PFSK-1 (cell line): ENCODE measurements around the gene MAPK1.

Source experiments
- FOXP2 ChIP-seq: optimal IDR thresholded peaks from 2 replicates; pipeline ENCODE3; 2011; ENCODE audit warnings: borderline replicate concordance, control low read depth, inconsistent platforms; ENCODE audit not compliant: insufficient read depth; ENCODE audit errors: extremely low read length, extremely low read depth
- POLR2AphosphoS5 ChIP-seq: IDR thresholded peaks from 2 replicates; pipeline ENCODE4 v1.6.1; 2012; ENCODE audit warnings: low read depth, mild to moderate bottlenecking, control low read depth, low read length, moderate library complexity
- SIN3A ChIP-seq: IDR thresholded peaks from 2 replicates; pipeline ENCODE4 v1.6.1; 2012; ENCODE audit warnings: mild to moderate bottlenecking, low read length, moderate library complexity, borderline replicate concordance; ENCODE audit not compliant: insufficient read depth
- TAF1 ChIP-seq: IDR thresholded peaks from 2 replicates; pipeline ENCODE4 v1.6.1; 2012; ENCODE audit warnings: low read length, control low read depth, borderline replicate concordance; ENCODE audit not compliant: insufficient read depth
- TF ChIP-seq, protein P1 (sequence below), 2 experiments: IDR thresholded peaks; 2 replicates each; pipeline versions ENCODE4 v1.6.1 to v1.8.0; 2011 to 2012; ENCODE audit warnings: low read depth in 2 of 2, low read length in 2 of 2, control low read depth in 1 of 2, inconsistent platforms in 1 of 2, mild to moderate bottlenecking in 1 of 2, moderate library complexity in 1 of 2; ENCODE audit not compliant: insufficient read depth in 1 of 2

DNA sequence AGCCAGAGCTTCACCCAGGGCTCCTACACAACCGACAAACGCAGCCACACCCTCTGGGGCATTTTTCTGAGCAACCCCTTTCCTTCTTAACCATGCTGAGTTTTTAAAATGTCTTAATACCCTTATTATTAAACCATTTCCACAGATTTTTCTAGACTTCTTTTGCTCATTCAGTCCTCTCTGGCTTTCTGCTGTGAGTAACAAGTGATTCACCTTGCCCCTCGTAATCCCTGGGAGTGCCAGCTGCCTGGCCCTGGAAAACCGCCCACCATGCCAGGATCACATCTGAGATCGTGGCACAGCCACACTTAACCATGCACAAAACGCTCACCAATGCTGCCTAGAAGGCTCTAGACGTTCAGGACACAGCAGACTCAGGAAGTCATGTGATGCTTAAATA, 157.3 kb downstream of the MAPK1 start:
- no peak for TF ChIP-seq TAF1
- TF ChIP-seq POLR2AphosphoS5, result no peak
- TF ChIP-seq, protein P1, sequence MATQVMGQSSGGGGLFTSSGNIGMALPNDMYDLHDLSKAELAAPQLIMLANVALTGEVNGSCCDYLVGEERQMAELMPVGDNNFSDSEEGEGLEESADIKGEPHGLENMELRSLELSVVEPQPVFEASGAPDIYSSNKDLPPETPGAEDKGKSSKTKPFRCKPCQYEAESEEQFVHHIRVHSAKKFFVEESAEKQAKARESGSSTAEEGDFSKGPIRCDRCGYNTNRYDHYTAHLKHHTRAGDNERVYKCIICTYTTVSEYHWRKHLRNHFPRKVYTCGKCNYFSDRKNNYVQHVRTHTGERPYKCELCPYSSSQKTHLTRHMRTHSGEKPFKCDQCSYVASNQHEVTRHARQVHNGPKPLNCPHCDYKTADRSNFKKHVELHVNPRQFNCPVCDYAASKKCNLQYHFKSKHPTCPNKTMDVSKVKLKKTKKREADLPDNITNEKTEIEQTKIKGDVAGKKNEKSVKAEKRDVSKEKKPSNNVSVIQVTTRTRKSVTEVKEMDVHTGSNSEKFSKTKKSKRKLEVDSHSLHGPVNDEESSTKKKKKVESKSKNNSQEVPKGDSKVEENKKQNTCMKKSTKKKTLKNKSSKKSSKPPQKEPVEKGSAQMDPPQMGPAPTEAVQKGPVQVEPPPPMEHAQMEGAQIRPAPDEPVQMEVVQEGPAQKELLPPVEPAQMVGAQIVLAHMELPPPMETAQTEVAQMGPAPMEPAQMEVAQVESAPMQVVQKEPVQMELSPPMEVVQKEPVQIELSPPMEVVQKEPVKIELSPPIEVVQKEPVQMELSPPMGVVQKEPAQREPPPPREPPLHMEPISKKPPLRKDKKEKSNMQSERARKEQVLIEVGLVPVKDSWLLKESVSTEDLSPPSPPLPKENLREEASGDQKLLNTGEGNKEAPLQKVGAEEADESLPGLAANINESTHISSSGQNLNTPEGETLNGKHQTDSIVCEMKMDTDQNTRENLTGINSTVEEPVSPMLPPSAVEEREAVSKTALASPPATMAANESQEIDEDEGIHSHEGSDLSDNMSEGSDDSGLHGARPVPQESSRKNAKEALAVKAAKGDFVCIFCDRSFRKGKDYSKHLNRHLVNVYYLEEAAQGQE (IDR thresholded peaks at IDR 0.05; ENCODE audit: insufficient read depth in 1 of 2, low read depth in 2 of 2, low read length in 2 of 2), result no peak
- no peak for TF ChIP-seq SIN3A
- no peak for TF ChIP-seq FOXP2
